Measurements from ENCODE around the gene DLGAP1.
"Not testable (repeated sequence)": the region's sequence is repeated elsewhere in the genome, so short reads cannot be mapped to it uniquely, and the experiment has no call there.

The DLGAP1 gene

GRCh38 chr18:4455113-4455811 lies at the start of gene DLGAP1:
Gene DLGAP1, minus strand, starts transcription at chr18:4455307.
- no peak for DNase-seq (ENCODE audit: low read depth in 2 of 2)

GRCh38 chr18:4494703-4495284 lies 39.7 kb upstream of the DLGAP1 start:
- not testable (repeated sequence) for DNase-seq (ENCODE audit: low read depth in 2 of 2)

- no peak for DNase-seq (ENCODE audit: low read depth in 2 of 2)
These were observed 13.4 kb upstream of the DLGAP1 start for GRCh38 chr18:4468511-4468910.

GRCh38 chr18:4454537-4455112 lies 482 bp downstream of the DLGAP1 start:
- DNase-seq (ENCODE audit: low read depth in 2 of 2) = no peak

GRCh38 chr18:4453874-4454536 lies 1.1 kb downstream of the DLGAP1 start:
- no peak for DNase-seq (ENCODE audit: low read depth in 2 of 2)

GRCh38 chr18:4453567-4453873 lies 1.6 kb downstream of the DLGAP1 start:
- DNase-seq (ENCODE audit: low read depth in 2 of 2) = no peak

GRCh38 chr18:4450065-4450658 lies 4.9 kb downstream of the DLGAP1 start:
- DNase-seq (ENCODE audit: low read depth in 2 of 2) = no peak

GRCh38 chr18:4445902-4446301 lies 9.2 kb downstream of the DLGAP1 start:
- DNase-seq (ENCODE audit: low read depth in 2 of 2) = no peak

GRCh38 chr18:4444306-4444705 lies 10.8 kb downstream of the DLGAP1 start:
- no peak for DNase-seq (ENCODE audit: low read depth in 2 of 2)

- DNase-seq (ENCODE audit: low read depth in 2 of 2) = no peak
These were observed 14.0 kb downstream of the DLGAP1 start for GRCh38 chr18:4441098-4441497.

- no peak for DNase-seq (ENCODE audit: low read depth in 2 of 2)
These were observed 16.2 kb downstream of the DLGAP1 start for GRCh38 chr18:4438938-4439337.

- no peak for DNase-seq (ENCODE audit: low read depth in 2 of 2)
These were observed 21.4 kb downstream of the DLGAP1 start for GRCh38 chr18:4433717-4434116.

GRCh38 chr18:4430836-4431235 lies 24.3 kb downstream of the DLGAP1 start:
- no peak for DNase-seq (ENCODE audit: low read depth in 2 of 2)

- no peak for DNase-seq (ENCODE audit: low read depth in 2 of 2)
These were observed 37.4 kb downstream of the DLGAP1 start for GRCh38 chr18:4417714-4418113.

- DNase-seq (ENCODE audit: low read depth in 2 of 2) = no peak
These were observed 38.1 kb downstream of the DLGAP1 start for GRCh38 chr18:4416976-4417375.

- no peak for DNase-seq (ENCODE audit: low read depth in 2 of 2)
These were observed 42.8 kb downstream of the DLGAP1 start for GRCh38 chr18:4412286-4412685.

GRCh38 chr18:4406856-4407255 lies 48.3 kb downstream of the DLGAP1 start:
- no peak for DNase-seq (ENCODE audit: low read depth in 2 of 2)

- no peak for DNase-seq (ENCODE audit: low read depth in 2 of 2)
These were observed 49.1 kb downstream of the DLGAP1 start for GRCh38 chr18:4405965-4406364.

- no peak for DNase-seq (ENCODE audit: low read depth in 2 of 2)
These were observed 51.3 kb downstream of the DLGAP1 start for GRCh38 chr18:4403836-4404235.

GRCh38 chr18:4400911-4401310 lies 54.2 kb downstream of the DLGAP1 start:
- no peak for DNase-seq (ENCODE audit: low read depth in 2 of 2)

- no peak for DNase-seq (ENCODE audit: low read depth in 2 of 2)
These were observed 55.2 kb downstream of the DLGAP1 start for GRCh38 chr18:4399929-4400328.

- no peak for DNase-seq (ENCODE audit: low read depth in 2 of 2)
These were observed 60.4 kb downstream of the DLGAP1 start for GRCh38 chr18:4394700-4395099.

GRCh38 chr18:4391859-4392258 lies 63.2 kb downstream of the DLGAP1 start:
- DNase-seq (ENCODE audit: low read depth in 2 of 2) = no peak

Measured in stimulated activated CD4-positive, alpha-beta T cell treated with anti-CD3 and anti-CD28 coated beads, Interleukin-15, amount 100 ng/mL, for 48 hours (primary cell).